ENCODE results near the gene SSB.
A peak's percentile ranks its signal among the peaks of the same experiment; 100 is the strongest.

Gene SSB

DNA sequence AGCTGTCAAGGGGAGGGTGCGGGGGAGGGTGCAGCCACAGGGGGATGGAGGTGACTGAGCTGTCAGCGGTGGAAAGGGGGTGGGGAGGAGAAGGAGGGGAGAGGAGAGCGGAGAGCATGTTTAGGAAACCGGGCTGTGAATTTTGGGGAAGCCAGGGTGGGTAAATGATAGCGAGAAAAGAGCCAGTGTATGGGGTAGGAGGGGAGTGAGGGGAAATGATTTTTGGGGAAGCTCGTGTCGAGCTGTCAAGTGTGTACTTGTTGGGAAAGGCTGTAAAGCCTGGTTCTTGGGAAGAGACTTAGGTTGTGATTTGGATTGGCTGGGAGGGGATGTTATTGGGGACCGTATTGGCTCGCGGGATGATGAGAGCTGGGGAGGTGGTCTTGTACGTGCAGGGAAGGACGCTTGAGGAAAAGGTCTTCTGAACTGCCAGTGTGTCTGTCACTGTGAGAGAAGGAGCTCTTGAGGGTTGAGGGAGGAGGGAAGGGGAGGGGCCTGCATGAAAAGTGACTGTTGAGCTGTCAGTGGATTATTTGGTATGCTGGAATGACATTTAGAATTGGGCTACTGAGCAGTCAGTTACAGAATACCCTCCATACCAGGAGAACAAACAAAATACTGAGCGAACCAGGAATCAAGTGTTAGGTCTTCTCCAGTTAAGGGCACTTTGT is 29.6 kb downstream of the SSB start:
- Histone ChIP-seq H3K9me3 (ENCODE audit: insufficient read depth, low read length) (no peaks in the 10 kb centered on the region), H4K20me1 (ENCODE audit: insufficient read depth, low read length) (peaks cover 13% of the 10 kb centered on the region), H3K9ac (ENCODE audit: low read length) (peak overlapping the region; percentile 63), H3K4me1 (ENCODE audit: low read length) (peaks cover 19% of the 10 kb centered on the region), H3K79me2 (ENCODE audit: low read length) (peaks cover 59% of the 10 kb centered on the region), H3K36me3 (replicated peaks; ENCODE audit: low read depth, low read length) (no peaks in the 10 kb centered on the region), H2AFZ (ENCODE audit: low read depth, low read length) (no peak overlapping the region; the same call in 1 of the 2 replicates), H3K4me3 (ENCODE audit: low read length) (peak overlapping the region; percentile 85), H3K27ac (ENCODE audit: low read length) (no peak overlapping the region), H3K4me2 (ENCODE audit: low read length) (peak overlapping the region; percentile 89), H3K27me3 (ENCODE audit: low read depth, low read length) (no peaks in the 10 kb centered on the region)
- TF ChIP-seq CTCF (IDR thresholded peaks at IDR 0.05; ENCODE audit: low read depth, low read length) (no peak), EZH2phosphoT487 (IDR thresholded peaks at IDR 0.05; ENCODE audit: low read depth) (no peak)

DNA sequence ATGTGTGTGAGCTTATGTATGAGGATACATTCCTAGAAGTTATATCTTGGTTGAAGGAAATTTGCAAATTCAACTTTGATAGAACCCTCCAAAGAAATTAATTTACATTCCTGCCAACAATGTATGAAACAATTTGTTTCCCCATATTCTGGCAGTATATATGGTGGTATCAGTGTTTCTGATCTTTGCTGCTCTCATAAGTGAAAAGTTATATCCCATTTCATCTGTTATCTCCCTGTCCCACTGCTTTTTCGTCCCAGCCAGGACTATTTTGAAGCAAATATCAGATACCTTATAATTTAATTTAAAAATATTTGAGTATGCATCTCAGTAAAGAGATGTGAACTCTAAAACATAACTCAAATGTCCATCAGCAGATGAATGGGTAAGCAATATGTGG is 35.7 kb downstream of the SSB start:
- Histone ChIP-seq H3K9me3 (ENCODE audit: insufficient read depth, low read length) (no peaks in the 10 kb centered on the region), H3K27me3 (ENCODE audit: low read depth, low read length) (no peaks in the 10 kb centered on the region), H4K20me1 (ENCODE audit: insufficient read depth, low read length) (no peaks in the 10 kb centered on the region), H3K9ac (ENCODE audit: low read length) (no peak overlapping the region), H3K27ac (ENCODE audit: low read length) (no peak overlapping the region), H2AFZ (ENCODE audit: low read depth, low read length) (no peak overlapping the region), H3K4me1 (ENCODE audit: low read length) (no peaks in the 10 kb centered on the region), H3K4me3 (ENCODE audit: low read length) (no peak overlapping the region), H3K4me2 (ENCODE audit: low read length) (no peak overlapping the region), H3K36me3 (replicated peaks; ENCODE audit: low read depth, low read length) (no peaks in the 10 kb centered on the region), H3K79me2 (ENCODE audit: low read length) (peaks cover 51% of the 10 kb centered on the region)
- no peak for TF ChIP-seq CTCF (IDR thresholded peaks at IDR 0.05; ENCODE audit: low read depth, low read length)
- TF ChIP-seq EZH2phosphoT487 (IDR thresholded peaks at IDR 0.05; ENCODE audit: low read depth), result no peak

- H3K9ac ChIP-seq (ENCODE audit: low read length), result no peak overlapping the region
- peaks cover 27% of the 10 kb centered on the region for H3K79me2 ChIP-seq (ENCODE audit: low read length)
- H3K27ac ChIP-seq (ENCODE audit: low read length), result no peak overlapping the region
- no peaks in the 10 kb centered on the region for H3K9me3 ChIP-seq (ENCODE audit: insufficient read depth, low read length)
- no peaks in the 10 kb centered on the region for H3K27me3 ChIP-seq (ENCODE audit: low read depth, low read length)
- no peak overlapping the region for H2AFZ ChIP-seq (ENCODE audit: low read depth, low read length)
- H3K4me3 ChIP-seq (ENCODE audit: low read length), result no peak overlapping the region
- TF ChIP-seq EZH2phosphoT487 (IDR thresholded peaks at IDR 0.05; ENCODE audit: low read depth) (no peak), CTCF (IDR thresholded peaks at IDR 0.05; ENCODE audit: low read depth, low read length) (no peak)
- no peaks in the 10 kb centered on the region for H3K4me1 ChIP-seq (ENCODE audit: low read length)
- H4K20me1 ChIP-seq (ENCODE audit: insufficient read depth, low read length), result no peaks in the 10 kb centered on the region
- H3K4me2 ChIP-seq (ENCODE audit: low read length), result no peak overlapping the region
- H3K36me3 ChIP-seq (replicated peaks; ENCODE audit: low read depth, low read length), result no peaks in the 10 kb centered on the region
Measured at GRCh38 chr2:169838743-169839489, 40.2 kb downstream of the SSB start.

GRCh38 chr2:169839954-169840746 is 41.5 kb downstream of the SSB start:
- Histone ChIP-seq H3K4me3 (ENCODE audit: low read length) (no peak overlapping the region), H3K27me3 (ENCODE audit: low read depth, low read length) (no peaks in the 10 kb centered on the region), H3K79me2 (ENCODE audit: low read length) (peaks cover 25% of the 10 kb centered on the region), H3K36me3 (replicated peaks; ENCODE audit: low read depth, low read length) (no peaks in the 10 kb centered on the region), H2AFZ (ENCODE audit: low read depth, low read length) (no peak overlapping the region), H3K27ac (ENCODE audit: low read length) (no peak overlapping the region), H3K9me3 (ENCODE audit: insufficient read depth, low read length) (no peaks in the 10 kb centered on the region), H3K9ac (ENCODE audit: low read length) (no peak overlapping the region), H4K20me1 (ENCODE audit: insufficient read depth, low read length) (no peaks in the 10 kb centered on the region), H3K4me1 (ENCODE audit: low read length) (no peaks in the 10 kb centered on the region), H3K4me2 (ENCODE audit: low read length) (no peak overlapping the region)
- TF ChIP-seq EZH2phosphoT487 (IDR thresholded peaks at IDR 0.05; ENCODE audit: low read depth), result no peak

Measured in OCI-LY3 (cell line).